Transverse colon (tissue), 4 donors: ENCODE measurements around the gene EFR3B.

Experiments used
- POLR2A ChIP-seq: fragments of 450-650 bp; IDR thresholded peaks from one replicate; pipeline ENCODE4 v1.6.1; 2016; ENCODE audit warnings: antibody characterized with exemption, mild to moderate bottlenecking, moderate library complexity
- POLR2AphosphoS5 ChIP-seq, 3 donors: sonication (generic); formaldehyde crosslinking; IDR thresholded peaks; one replicate each; pipeline ENCODE4 v1.6.1; 2016; ENCODE audit warnings: antibody characterized with exemption in 3 of 3
- TF ChIP-seq, protein P1 (sequence below), 5 experiments: fragments of 200-600 bp in 3 of 5; fragments of 450-650 bp in 2 of 5; sonication (generic) in 3 of 5; IDR thresholded peaks; 1 replicate in 2 of 5; 2 replicates in 3 of 5; pipeline ENCODE4 v1.5.1; 2016 to 2017; ENCODE audit warnings: antibody characterized with exemption in 5 of 5, inconsistent platforms in 3 of 5, mild to moderate bottlenecking in 2 of 5, moderate library complexity in 1 of 5

DNA sequence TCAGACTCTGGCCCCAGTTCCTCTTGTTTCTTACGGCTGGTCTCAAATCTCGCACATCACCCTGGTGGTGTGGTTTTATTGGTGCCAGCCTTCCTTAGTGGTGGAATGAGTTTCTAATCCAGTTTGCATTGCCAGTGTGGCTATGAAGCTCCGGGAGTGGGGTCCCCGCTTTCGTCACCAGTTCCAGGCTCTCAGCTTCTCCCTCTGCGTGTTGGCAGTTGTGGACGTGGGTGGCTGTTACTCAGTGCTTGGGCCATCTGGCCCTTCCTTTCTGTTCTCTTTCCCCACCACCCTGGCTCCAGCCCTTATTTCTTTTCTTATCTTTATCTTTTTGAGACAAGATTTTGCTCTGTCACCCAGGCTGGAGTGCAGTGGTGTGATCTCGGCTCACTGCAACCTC is 30.1 kb downstream of the EFR3B start:
- TF ChIP-seq, protein P1, sequence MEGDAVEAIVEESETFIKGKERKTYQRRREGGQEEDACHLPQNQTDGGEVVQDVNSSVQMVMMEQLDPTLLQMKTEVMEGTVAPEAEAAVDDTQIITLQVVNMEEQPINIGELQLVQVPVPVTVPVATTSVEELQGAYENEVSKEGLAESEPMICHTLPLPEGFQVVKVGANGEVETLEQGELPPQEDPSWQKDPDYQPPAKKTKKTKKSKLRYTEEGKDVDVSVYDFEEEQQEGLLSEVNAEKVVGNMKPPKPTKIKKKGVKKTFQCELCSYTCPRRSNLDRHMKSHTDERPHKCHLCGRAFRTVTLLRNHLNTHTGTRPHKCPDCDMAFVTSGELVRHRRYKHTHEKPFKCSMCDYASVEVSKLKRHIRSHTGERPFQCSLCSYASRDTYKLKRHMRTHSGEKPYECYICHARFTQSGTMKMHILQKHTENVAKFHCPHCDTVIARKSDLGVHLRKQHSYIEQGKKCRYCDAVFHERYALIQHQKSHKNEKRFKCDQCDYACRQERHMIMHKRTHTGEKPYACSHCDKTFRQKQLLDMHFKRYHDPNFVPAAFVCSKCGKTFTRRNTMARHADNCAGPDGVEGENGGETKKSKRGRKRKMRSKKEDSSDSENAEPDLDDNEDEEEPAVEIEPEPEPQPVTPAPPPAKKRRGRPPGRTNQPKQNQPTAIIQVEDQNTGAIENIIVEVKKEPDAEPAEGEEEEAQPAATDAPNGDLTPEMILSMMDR (IDR thresholded peaks at IDR 0.05), result no peak
- TF ChIP-seq POLR2A (no peak), POLR2AphosphoS5 (IDR thresholded peaks at IDR 0.05) (no peak)
